Tibial nerve (tissue), 4 donors: ENCODE results near the gene ABCC12. TPM values are rescaled to one million over a fixed set of nuclear protein-coding genes. Genes with fewer than 3 reads are reported as not detected.

Experiments used
- DNase-seq, 2 donors: peaks; one replicate each; pipeline ENCODE4 v3.0.0-alpha.2; 2019; ENCODE audit warnings: low spot score in 2 of 2
- H3K27ac ChIP-seq, 4 donors: fragments of 200-600 bp; sonication (generic) in 3 of 4; one replicate each; pipeline ENCODE4 v1.5.1; 2017 to 2019; ENCODE audit warnings: mild to moderate bottlenecking in 1 of 4
- H3K27me3 ChIP-seq, 2 donors: fragments of 200-600 bp; sonication (generic) in 1 of 2; one replicate each; pipeline versions ENCODE4 v1.5.1 to v1.6.0; 2017 to 2019
- H3K36me3 ChIP-seq, 3 donors: fragments of 200-600 bp; sonication (generic); one replicate each; pipeline ENCODE4 v1.5.1; 2018 to 2019
- H3K4me1 ChIP-seq, 4 donors: fragments of 200-600 bp; sonication (generic) in 3 of 4; one replicate each; pipeline ENCODE4 v1.5.1; 2017 to 2019
- H3K4me3 ChIP-seq, 4 donors: fragments of 200-600 bp; sonication (generic) in 3 of 4; one replicate each; pipeline ENCODE4 v1.5.1; 2017 to 2019; ENCODE audit warnings: mild to moderate bottlenecking in 1 of 4, moderate library complexity in 1 of 4
- H3K9me3 ChIP-seq, 4 donors: fragments of 200-600 bp; sonication (generic) in 3 of 4; one replicate each; pipeline ENCODE4 v1.5.1; 2017 to 2019
- EP300 ChIP-seq, 2 donors: sonication (generic); formaldehyde crosslinking; IDR thresholded peaks; one replicate each; pipeline ENCODE4 v1.6.1; 2017; ENCODE audit warnings: antibody characterized with exemption in 2 of 2, mild to moderate bottlenecking in 1 of 2
- POLR2A ChIP-seq, 2 donors: fragments of 450-650 bp; IDR thresholded peaks; one replicate each; pipeline ENCODE4 v1.6.1; 2017; ENCODE audit warnings: antibody characterized with exemption in 2 of 2, mild to moderate bottlenecking in 2 of 2, moderate library complexity in 2 of 2
- WGBS, 2 donors: methylation state at CpG; one replicate each; pipeline ENCODE4 v1.1.5; 2018; 5-methylcytosine and 5-hydroxymethylcytosine counted together
- total RNA-seq, 4 donors: library from RNA; depleted of rRNA; stranded (reverse); fragments of >200 nt; gene quantifications; one replicate each; pipeline ENCODE4 v1.1.0, GENCODE V29; 2016
- TF ChIP-seq, protein P1 (sequence below), 5 experiments: fragments of 200-600 bp in 3 of 5; fragments of 450-650 bp in 2 of 5; sonication (generic) in 3 of 5; IDR thresholded peaks; one replicate each; pipeline ENCODE4 v1.5.1; 2016 to 2019; ENCODE audit warnings: antibody characterized with exemption in 5 of 5, mild to moderate bottlenecking in 3 of 5, moderate library complexity in 2 of 5

ABCC12 gene
- total RNA-seq, 4 donors from 2014 or later: under 0.01 TPM; not detected in 3

DNA sequence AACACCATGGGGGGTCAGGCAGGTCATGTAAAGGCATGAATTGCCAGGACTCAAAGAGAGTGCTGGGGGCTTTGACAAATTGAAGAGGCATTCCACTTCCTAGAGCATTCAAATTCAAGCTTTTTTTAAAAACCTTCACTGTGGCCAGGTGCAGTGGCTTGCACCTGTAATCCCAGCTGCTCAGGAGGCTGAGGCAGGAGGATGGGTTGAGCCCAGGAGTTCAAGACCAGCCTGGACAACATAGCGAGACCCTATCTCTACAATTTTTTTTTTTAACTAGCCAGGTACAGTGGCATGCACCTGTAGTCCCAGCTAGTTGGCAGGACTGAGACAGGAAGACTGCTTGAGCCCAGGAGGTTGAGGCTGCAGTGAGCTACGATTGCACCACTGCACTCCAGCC lies 17.2 kb downstream of the ABCC12 start:
- Histone ChIP-seq H3K9me3 (no peaks in the 10 kb centered on the region), H3K36me3 (no peaks in the 10 kb centered on the region), H3K27ac (no peak overlapping the region), H3K4me1 (no peaks in the 10 kb centered on the region), H3K27me3 (no peaks in the 10 kb centered on the region), H3K4me3 (no peak overlapping the region)
- no peak for DNase-seq
- 87 to 89% methylated on average over 2 of the region's 2 CpGs for WGBS, 2 donors
- TF ChIP-seq, protein P1, sequence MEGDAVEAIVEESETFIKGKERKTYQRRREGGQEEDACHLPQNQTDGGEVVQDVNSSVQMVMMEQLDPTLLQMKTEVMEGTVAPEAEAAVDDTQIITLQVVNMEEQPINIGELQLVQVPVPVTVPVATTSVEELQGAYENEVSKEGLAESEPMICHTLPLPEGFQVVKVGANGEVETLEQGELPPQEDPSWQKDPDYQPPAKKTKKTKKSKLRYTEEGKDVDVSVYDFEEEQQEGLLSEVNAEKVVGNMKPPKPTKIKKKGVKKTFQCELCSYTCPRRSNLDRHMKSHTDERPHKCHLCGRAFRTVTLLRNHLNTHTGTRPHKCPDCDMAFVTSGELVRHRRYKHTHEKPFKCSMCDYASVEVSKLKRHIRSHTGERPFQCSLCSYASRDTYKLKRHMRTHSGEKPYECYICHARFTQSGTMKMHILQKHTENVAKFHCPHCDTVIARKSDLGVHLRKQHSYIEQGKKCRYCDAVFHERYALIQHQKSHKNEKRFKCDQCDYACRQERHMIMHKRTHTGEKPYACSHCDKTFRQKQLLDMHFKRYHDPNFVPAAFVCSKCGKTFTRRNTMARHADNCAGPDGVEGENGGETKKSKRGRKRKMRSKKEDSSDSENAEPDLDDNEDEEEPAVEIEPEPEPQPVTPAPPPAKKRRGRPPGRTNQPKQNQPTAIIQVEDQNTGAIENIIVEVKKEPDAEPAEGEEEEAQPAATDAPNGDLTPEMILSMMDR (IDR thresholded peaks at IDR 0.05): no peak
- TF ChIP-seq EP300 (IDR thresholded peaks at IDR 0.05): no peak

DNA sequence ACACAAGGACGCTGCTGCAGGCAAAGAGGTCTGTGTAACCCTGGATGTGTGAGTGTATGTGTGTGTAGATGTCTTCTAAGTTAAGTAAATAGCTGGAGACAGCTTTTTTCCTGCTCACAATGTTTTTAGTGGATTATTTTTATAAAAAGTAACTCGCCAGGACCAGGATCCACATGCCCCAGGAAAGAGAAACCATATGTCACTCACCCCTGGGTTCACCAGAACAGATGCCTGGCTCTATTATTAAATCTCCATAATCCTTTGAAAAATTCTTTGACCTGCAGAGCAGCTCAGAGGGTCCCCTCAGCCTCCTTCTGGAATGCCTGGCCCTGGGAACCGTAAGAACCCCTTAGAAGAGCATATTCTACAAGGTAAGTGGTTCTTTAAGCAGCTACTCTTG lies 18.0 kb downstream of the ABCC12 start:
- WGBS, 2 donors: 80 to 85% methylated on average over 3 of the region's 3 CpGs
- H3K4me3 ChIP-seq: no peak overlapping the region
- no peaks in the 10 kb centered on the region for H3K9me3 ChIP-seq
- TF ChIP-seq POLR2A (IDR thresholded peaks at IDR 0.05) (no peak), EP300 (IDR thresholded peaks at IDR 0.05) (no peak)
- TF ChIP-seq, protein P1 (IDR thresholded peaks at IDR 0.05): no peak
- no peaks in the 10 kb centered on the region for H3K4me1 ChIP-seq
- H3K36me3 ChIP-seq: no peaks in the 10 kb centered on the region
- no peak overlapping the region for H3K27ac ChIP-seq
- H3K27me3 ChIP-seq: no peaks in the 10 kb centered on the region
- DNase-seq: no peak

- DNase-seq: no peak
These were observed 19.0 kb downstream of the ABCC12 start for GRCh38 chr16:48136547-48137360.

DNA sequence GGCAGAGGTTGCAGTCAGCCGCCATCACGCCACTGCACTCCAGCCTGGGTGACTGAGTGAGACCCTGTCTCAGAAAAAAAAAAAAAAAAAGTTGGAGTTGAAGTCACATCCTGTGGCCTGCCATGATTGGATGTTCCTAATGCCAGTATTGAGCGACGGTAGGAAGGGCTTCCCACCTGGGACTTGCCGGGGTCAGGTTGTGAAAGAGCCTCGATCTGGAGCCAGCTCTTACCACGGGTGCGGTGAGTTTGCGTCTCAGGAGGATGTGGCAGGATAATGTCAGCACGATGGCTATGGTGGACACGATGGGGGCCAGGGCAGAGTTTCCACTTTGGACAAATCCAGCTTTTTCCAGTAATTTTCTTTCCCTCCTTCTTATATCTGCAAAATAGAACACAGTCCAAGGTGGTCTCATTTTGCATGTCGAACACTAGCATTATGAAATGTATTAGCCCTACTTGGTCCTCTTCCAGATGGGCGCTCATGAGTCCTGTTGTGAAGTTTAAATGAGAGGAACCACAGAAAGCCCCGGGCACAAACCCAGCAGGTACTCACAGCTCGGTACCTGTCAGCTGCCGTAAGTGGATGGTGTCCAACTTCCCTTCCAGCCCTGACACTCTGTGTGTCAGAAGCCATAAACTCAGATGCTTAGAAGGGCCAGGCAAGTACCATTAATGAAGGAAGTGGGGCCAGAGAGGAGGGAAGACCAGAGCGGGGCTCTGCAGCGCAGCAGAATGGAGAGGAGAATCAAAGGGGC lies 22.2 kb downstream of the ABCC12 start:
- 85 to 88% methylated on average over 18 of the region's 18 CpGs for WGBS, 2 donors
- H3K27me3 ChIP-seq: no peaks in the 10 kb centered on the region
- H3K36me3 ChIP-seq: no peaks in the 10 kb centered on the region
- H3K4me1 ChIP-seq: no peaks in the 10 kb centered on the region
- TF ChIP-seq EP300 (IDR thresholded peaks at IDR 0.05) (no peak), POLR2A (IDR thresholded peaks at IDR 0.05) (no peak)
- H3K4me3 ChIP-seq: no peak overlapping the region
- no peak overlapping the region for H3K27ac ChIP-seq
- no peaks in the 10 kb centered on the region for H3K9me3 ChIP-seq
- DNase-seq: no peak

More at GRCh38 chr16:48136547-48137360, 19.0 kb downstream of the ABCC12 start:
- no peaks in the 10 kb centered on the region for H3K9me3 ChIP-seq
- no peaks in the 10 kb centered on the region for H3K27me3 ChIP-seq
- no peaks in the 10 kb centered on the region for H3K36me3 ChIP-seq
- 56 to 72% methylated on average over 9 of the region's 9 CpGs for WGBS, 2 donors
- no peak overlapping the region for H3K4me3 ChIP-seq
- H3K4me1 ChIP-seq: no peaks in the 10 kb centered on the region
- TF ChIP-seq POLR2A (IDR thresholded peaks at IDR 0.05) (no peak), EP300 (IDR thresholded peaks at IDR 0.05) (no peak)
- TF ChIP-seq, protein P1 (IDR thresholded peaks at IDR 0.05): no peak
- no peak overlapping the region for H3K27ac ChIP-seq

GRCh38 chr16:48132696-48133095 lies 23.1 kb downstream of the ABCC12 start:
- H3K9me3 ChIP-seq: no peaks in the 10 kb centered on the region
- 91% methylated on average over 3 of the region's 3 CpGs for WGBS, 2 donors
- no peaks in the 10 kb centered on the region for H3K4me1 ChIP-seq
- TF ChIP-seq EP300 (IDR thresholded peaks at IDR 0.05): no peak
- TF ChIP-seq, protein P1 (IDR thresholded peaks at IDR 0.05): no peak
- TF ChIP-seq POLR2A (IDR thresholded peaks at IDR 0.05): no peak
- no peaks in the 10 kb centered on the region for H3K36me3 ChIP-seq
- H3K27ac ChIP-seq: no peak overlapping the region
- no peaks in the 10 kb centered on the region for H3K27me3 ChIP-seq
- DNase-seq: no peak
- no peak overlapping the region for H3K4me3 ChIP-seq
